Panc1 (cell line): ENCODE measurements around the gene BCAN. TPM values are rescaled to one million over a fixed set of nuclear protein-coding genes. Genes with fewer than 3 reads are reported as not detected.
"Not testable (repeated sequence)": the region's sequence is repeated elsewhere in the genome, so short reads cannot be mapped to it uniquely, and the experiment has no call there.

Source experiments
- ATAC-seq: fragments of 200-7000 bp; cut with Tn5 transposase; 2 replicates; pipeline ENCODE4 v1.9.1; 2020; ENCODE audit warnings: mild to moderate bottlenecking, moderate library complexity
- BruUV-seq: library from RNA; stranded (reverse); fragments of 400-500 nt; replicated peaks from 2 replicates; lab custom pipeline; 2021; lab: Mats Ljungman, UMichigan
- CTCF ChIA-PET: fragments of 300-600 bp; sonication (Branson Sonifier 250); formaldehyde crosslinking; loops from one replicate; lab custom pipeline; 2022; ENCODE audit warnings: antibody characterized with exemption; lab: Charles Lee
- POLR2A ChIA-PET: fragments of 300-600 bp; sonication (Branson Sonifier 250); formaldehyde crosslinking; loops from one replicate; lab custom pipeline; 2022; ENCODE audit warnings: antibody characterized with exemption; lab: Charles Lee
- DNase-seq: peaks from one replicate; pipeline ENCODE4 v3.0.0-alpha.2; 2010; ENCODE audit warnings: low read depth, low spot score
- H3K27ac ChIP-seq: 2 replicates; pipeline ENCODE4 v1.5.1; 2011; ENCODE audit warnings: mild to moderate bottlenecking, low read length, inconsistent platforms
- H3K27me3 ChIP-seq: fragments of 200-500 bp; sonication (Bioruptor generic); 2 replicates; pipeline ENCODE4 v1.6.0; 2014; ENCODE audit warnings: low read length, inconsistent platforms; ENCODE audit not compliant: control insufficient read depth, insufficient read depth
- H3K36me3 ChIP-seq: fragments of 200-500 bp; sonication (Bioruptor generic); 2 replicates; pipeline ENCODE4 v1.5.1; 2014; ENCODE audit warnings: inconsistent platforms, mild to moderate bottlenecking, low read length, moderate library complexity; ENCODE audit not compliant: control insufficient read depth, insufficient read depth
- H3K4me1 ChIP-seq: 2 replicates; pipeline ENCODE4 v1.5.1; 2011; ENCODE audit warnings: inconsistent platforms, mild to moderate bottlenecking, low read length, moderate library complexity; ENCODE audit not compliant: control insufficient read depth, insufficient read depth
- H3K4me3 ChIP-seq, 2 experiments: 2 replicates each; pipeline ENCODE4 v1.5.1; 2011 to 2012; ENCODE audit warnings: low read depth in 2 of 2, low read length in 2 of 2, mild to moderate bottlenecking in 2 of 2, inconsistent platforms in 1 of 2, moderate library complexity in 1 of 2
- H3K9me3 ChIP-seq: fragments of 200-500 bp; sonication (Bioruptor generic); 2 replicates; pipeline ENCODE4 v1.5.1; 2014; ENCODE audit warnings: low read depth, mild to moderate bottlenecking, inconsistent platforms, low read length, moderate library complexity; ENCODE audit not compliant: control insufficient read depth, insufficient read depth
- CTCF ChIP-seq: fragments of 450-650 bp; IDR thresholded peaks from 2 replicates; pipeline ENCODE4 v1.5.1; 2017; ENCODE audit warnings: mild to moderate bottlenecking
- POLR2AphosphoS5 ChIP-seq: IDR thresholded peaks from 2 replicates; pipeline ENCODE4 v1.6.1; 2012; ENCODE audit warnings: mild to moderate bottlenecking, low read depth, low read length, moderate library complexity
- REST ChIP-seq, 2 experiments: IDR thresholded peaks; 2 replicates each; pipeline ENCODE4 v1.6.1; 2011 to 2012; ENCODE audit warnings: low read depth in 2 of 2, control low read depth in 1 of 2, low read length in 1 of 2, mild to moderate bottlenecking in 1 of 2, moderate library complexity in 1 of 2; ENCODE audit not compliant: insufficient read depth in 1 of 2
- SIN3A ChIP-seq: IDR thresholded peaks from 2 replicates; pipeline ENCODE4 v1.6.1; 2012; ENCODE audit warnings: low read depth, mild to moderate bottlenecking, low read length, moderate library complexity, borderline replicate concordance; ENCODE audit not compliant: insufficient read depth
- TCF7L2 ChIP-seq: IDR thresholded peaks from 2 replicates; pipeline ENCODE4 v1.6.1; 2011; ENCODE audit warnings: mild to moderate bottlenecking, low read depth, low read length, inconsistent platforms
- in situ Hi-C: cut with HindIII; loops from 2 replicates; pipeline ENCODE4 v1.10.0; 2016; ENCODE audit warnings: low sequenced_read_pairs, low pct_unique_long_range_greater_than_20kb
- intact Hi-C: fragments of 100-400 bp; cut with micrococcal nuclease; formaldehyde crosslinking; loops from one replicate; pipeline ENCODE4 v1.10.0; 2022; ENCODE audit not compliant: unreplicated experiment
- total RNA-seq: library from RNA; stranded (reverse); gene quantifications from one replicate; pipeline ENCODE4 v1.2.1, GENCODE V29; 2021; ENCODE audit not compliant: unreplicated experiment

Gene BCAN
- total RNA-seq, 1 experiment from 2014 or later: 0.57 TPM

- intact Hi-C loops: loop anchor here (10.0 kb wide), 1 partner anchor 148 kb away; no protein-coding TSS in a partner anchor
- H3K4me1 ChIP-seq: peaks cover 5% of the 10 kb centered on the region
- POLR2A ChIA-PET: interaction anchor here (0.6 kb wide), 1 partner anchor 22 kb away, joined by 4 read pairs; no protein-coding TSS in a partner anchor
Measured at GRCh38 chr1:156602557-156602993, 39.3 kb upstream of the BCAN start.

GRCh38 chr1:156607344-156607743 is 34.6 kb upstream of the BCAN start:
- intact Hi-C loops: loop anchor here (10.0 kb wide), 1 partner anchor 153 kb away; no protein-coding TSS in a partner anchor
- H3K27ac ChIP-seq, H3K36me3 ChIP-seq, H3K27me3 ChIP-seq, POLR2A ChIA-PET, in situ Hi-C loops, H3K4me3 ChIP-seq, H3K9me3 ChIP-seq, DNase-seq, CTCF ChIA-PET, BruUV-seq, ATAC-seq, H3K4me1 ChIP-seq: not testable (repeated sequence)

More at GRCh38 chr1:156602557-156602993, 39.3 kb upstream of the BCAN start:
- no peaks in the 10 kb centered on the region for H3K27me3 ChIP-seq
- H3K9me3 ChIP-seq: no peaks in the 10 kb centered on the region
- in situ Hi-C loops: no loop called here
- DNase-seq (no peak), ATAC-seq (no peak)
- TF ChIP-seq TCF7L2 (no peak), CTCF (peak; percentile 78), POLR2AphosphoS5 (no peak), SIN3A (no peak), REST (IDR thresholded peaks at IDR 0.05; ENCODE audit: insufficient read depth in 1 of 2, low read depth in 2 of 2, low read length in 1 of 2) (no peak)
- no peak overlapping the region for H3K4me3 ChIP-seq
- CTCF ChIA-PET: interaction anchor here (0.7 kb wide), 2 partner anchors 13 to 18 kb away, joined by 3 to 9 read pairs; no protein-coding TSS in a partner anchor
- H3K27ac ChIP-seq: no peak overlapping the region
- H3K36me3 ChIP-seq: peaks cover 7% of the 10 kb centered on the region
- BruUV-seq: no TSS peak

GRCh38 chr1:156608036-156608674 is 33.8 kb upstream of the BCAN start:
- ATAC-seq: peak; percentile 93
- Histone ChIP-seq H3K36me3 (no peaks in the 10 kb centered on the region), H3K27ac (no peak overlapping the region), H3K4me1 (0 out of 2 replicates have a peak, but pooled peaks cover 5% of the 10 kb centered on the region), H3K9me3 (no peaks in the 10 kb centered on the region), H3K4me3 (no peak overlapping the region), H3K27me3 (no peaks in the 10 kb centered on the region)
- no peak for DNase-seq
- BruUV-seq: no TSS peak
- POLR2A ChIA-PET: no interaction called here
- TF ChIP-seq POLR2AphosphoS5 (no peak), SIN3A (no peak), TCF7L2 (no peak), CTCF (peak; percentile 90), REST (IDR thresholded peaks at IDR 0.05; ENCODE audit: insufficient read depth in 1 of 2, low read depth in 2 of 2, low read length in 1 of 2) (no peak)
- intact Hi-C loops (loop anchor here (1.0 to 10.0 kb wide), 3 partner anchors 23 to 225 kb away; no protein-coding TSS in a partner anchor), in situ Hi-C loops (no loop called here)
- CTCF ChIA-PET: interaction anchor here (0.6 to 1.8 kb wide), 9 partner anchors 9 to 222 kb away, joined by 3 to 7 read pairs (median 4); partner anchors contain the start of gene TTC24
